HG03045 (cell line): ENCODE measurements around the gene PPP1R18.
"Not testable (repeated sequence)": the region's sequence is repeated elsewhere in the genome, so short reads cannot be mapped to it uniquely, and the experiment has no call there.

Source experiments
- ATAC-seq: cut with Tn5 transposase; IDR thresholded peaks from one replicate; pipeline ENCODE4 v1.9.1; 2021; ENCODE audit warnings: mild to moderate bottlenecking, moderate library complexity; ENCODE audit not compliant: unreplicated experiment

PPP1R18 gene

DNA sequence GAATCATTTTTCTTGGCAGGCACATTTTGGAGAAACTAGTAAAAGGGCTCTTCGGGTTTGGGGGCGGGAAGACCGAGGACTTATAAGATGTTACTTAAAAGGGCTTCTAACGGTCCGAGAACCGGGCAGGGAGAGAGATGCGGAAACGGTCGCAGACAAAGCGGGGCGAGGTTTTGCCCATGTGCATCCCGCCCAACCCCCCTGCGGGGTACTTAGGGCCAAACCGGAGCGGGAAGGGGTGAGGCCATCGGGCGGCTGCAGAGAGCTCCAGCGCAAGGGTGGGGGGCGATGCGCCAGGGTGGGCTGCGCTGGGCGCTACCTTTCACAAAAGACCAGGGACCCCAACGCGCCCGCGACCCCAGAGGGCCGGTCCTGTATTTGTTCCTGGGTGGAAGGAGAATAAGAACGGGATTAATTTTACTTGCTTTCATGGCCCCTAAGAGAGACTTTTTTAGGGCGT lies 34.3 kb upstream of the PPP1R18 start:
- no peak for ATAC-seq

DNA sequence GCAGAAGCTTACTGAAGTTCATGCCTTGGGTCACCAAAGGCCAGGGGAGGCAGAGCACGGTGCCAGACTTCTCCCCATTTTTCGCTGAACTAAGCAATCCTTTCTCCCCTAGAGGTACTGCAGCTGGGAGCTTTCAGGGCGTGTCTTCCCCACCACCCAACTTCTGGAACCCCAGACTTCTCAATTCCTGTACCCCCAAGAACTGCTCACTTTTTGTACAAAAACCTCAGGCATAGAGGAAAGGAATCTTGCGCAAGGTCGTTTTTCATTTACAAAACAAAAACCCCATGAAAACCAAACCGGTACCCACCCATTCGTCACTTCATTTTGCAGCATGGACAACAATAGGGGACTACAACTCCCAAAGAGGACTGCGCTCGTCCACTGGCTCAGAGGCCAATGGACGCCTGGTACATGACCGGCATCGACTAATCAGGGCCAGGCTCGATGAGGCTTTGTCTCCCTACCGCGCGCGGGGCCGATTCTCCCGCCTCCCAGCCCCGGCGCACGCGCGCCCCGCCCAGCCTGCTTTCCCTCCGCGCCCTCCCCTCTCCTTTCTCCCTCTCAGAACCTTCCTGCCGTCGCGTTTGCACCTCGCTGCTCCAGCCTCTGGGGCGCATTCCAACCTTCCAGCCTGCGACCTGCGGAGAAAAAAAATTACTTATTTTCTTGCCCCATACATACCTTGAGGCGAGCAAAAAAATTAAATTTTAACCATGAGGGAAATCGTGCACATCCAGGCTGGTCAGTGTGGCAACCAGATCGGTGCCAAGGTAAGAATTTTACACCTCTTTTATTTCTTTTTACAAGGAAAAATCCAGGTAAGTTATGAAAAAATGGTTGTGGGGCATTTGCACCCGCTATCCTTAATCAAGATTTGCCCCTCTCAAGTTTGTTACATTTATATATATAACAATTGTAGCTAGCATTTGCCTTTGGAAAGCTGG lies 33.6 kb upstream of the PPP1R18 start, which contains the start of gene TUBB:
Gene TUBB (plus strand): TSS at position 562 of the 947 bp plus-strand sequence. CDS start 155 bp downstream, at position 717.
- ATAC-seq = peak; percentile 42

DNA sequence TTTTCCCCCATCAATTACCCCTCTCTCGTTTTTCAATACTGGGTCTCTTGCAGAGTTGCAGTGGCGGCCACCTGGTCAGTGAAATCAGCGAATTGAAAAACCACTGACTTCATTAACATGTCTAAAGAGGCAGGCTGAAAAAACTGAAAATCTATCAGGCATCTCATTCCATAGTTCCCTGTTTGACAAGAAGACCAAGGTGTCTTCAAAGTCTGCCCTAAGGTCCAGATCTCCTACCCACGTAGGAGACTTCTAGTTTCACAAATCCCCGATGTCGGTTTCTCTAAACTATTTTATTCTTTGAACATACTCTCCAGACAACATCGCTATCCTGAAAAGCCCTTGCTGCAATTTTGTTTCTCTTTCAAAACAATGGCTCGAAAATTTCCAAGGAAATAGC lies 32.9 kb upstream of the PPP1R18 start:
- ATAC-seq = no peak

DNA sequence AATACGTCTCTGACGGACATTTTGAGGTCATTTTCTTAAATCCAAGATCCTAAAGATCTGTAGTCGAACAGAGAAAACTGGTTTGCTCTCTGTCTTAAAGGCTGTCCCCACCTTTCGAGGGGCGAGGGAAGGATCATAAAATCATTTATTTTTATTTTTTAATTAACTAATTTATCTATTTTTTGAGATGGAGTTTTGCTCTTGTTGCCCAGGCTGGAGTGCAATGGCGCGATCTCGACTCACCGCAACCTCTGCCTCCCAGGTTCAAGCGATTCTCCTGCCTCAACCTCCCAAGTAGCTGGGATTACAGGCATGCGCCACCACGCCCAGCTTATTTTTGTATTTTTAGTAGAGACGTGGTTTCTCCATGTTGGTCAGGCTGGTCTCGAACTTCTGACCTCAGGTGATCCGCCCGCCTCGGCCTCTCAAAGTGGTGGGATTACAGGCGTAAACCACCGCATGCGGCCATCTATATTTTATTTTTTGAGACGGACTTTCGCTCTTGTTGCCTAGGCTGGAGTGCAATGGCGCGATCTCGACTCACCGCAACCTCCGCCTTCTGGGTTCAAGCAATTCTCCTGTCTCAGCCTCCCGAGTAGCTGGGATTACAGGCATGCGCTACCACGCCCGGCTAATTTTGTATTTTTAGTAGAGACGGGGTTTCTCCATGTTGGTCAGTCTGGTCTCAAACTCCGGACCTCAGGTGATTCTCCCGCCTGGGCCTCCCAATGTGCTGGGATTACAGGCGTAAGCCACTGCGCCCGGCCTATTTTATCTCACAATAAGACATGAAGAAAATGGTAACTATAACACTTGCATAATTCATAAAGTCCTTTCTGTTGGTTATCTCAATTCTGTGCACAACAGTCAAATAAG lies 31.6 kb upstream of the PPP1R18 start:
- not testable (repeated sequence) for ATAC-seq

DNA sequence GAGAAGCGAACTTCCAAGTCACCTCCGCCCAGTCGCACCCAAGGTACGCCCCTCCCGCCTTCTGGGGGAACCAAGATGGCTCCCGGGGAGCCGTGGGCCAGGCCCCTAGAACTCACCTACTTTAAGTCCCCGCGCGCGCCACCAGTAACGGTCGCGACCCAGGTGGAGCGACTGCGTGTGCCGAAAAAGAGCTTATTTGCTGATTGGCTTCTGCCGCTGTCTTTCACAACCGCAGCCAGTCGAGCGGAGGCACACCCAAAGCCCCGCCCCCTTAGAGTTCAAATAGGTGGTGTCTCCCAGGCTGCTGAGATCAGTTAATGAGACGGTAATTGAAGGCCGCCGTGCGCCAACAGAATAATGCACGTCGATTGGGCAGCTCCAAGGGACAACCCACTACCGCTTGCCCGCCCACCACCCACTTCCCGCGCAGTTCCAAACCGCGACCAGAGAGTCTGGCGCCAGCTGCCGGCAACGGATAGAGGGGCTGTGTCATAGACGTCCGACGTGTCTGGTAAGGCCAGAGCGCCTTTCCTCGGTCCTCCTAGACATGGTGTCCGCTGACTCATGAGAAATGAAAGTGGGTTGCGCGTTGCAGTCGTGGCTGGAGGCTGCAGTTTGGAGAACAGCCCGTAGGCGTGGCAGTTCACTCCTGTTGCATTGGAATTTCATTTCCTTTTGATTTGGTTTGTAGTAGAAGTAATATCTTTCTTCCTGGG lies 30.8 kb upstream of the PPP1R18 start, which contains the start of gene MDC1:
Gene MDC1 (minus strand): TSS at position 153 of the 716 bp plus-strand sequence. CDS start 2,106 bp downstream, outside the sequence.
- ATAC-seq = peak; percentile 73

DNA sequence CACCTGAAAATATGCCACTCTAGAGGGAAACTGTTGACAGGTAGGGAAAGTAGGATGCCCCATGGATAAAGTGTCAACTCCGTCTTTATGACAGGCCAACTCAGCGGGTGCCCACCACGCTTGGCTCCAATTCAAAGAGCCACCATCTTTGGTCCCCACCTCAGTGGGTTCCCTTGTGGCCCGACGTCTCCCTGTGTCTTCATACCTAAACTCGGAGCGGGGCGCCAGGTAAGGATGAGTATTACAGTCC lies 30.4 kb upstream of the PPP1R18 start:
- ATAC-seq = no peak

DNA sequence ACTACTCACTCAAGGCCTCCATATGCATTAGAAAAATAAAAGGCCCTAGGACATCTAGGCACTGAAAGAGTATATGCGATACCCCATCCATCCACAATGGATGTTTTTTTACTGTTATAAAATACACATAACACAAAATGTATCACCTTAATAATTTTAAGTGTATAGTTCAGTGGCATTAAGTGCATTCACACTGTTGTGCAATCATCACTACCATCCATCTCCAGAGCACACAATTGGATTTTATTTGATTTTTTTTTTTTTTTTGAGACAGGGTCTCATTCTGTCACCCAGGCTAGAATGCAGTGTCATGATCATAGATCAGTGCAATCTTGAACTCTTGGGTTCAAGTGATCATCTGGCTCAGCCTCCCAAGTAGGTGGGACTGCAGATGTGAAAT lies 27.8 kb upstream of the PPP1R18 start:
- no peak for ATAC-seq

DNA sequence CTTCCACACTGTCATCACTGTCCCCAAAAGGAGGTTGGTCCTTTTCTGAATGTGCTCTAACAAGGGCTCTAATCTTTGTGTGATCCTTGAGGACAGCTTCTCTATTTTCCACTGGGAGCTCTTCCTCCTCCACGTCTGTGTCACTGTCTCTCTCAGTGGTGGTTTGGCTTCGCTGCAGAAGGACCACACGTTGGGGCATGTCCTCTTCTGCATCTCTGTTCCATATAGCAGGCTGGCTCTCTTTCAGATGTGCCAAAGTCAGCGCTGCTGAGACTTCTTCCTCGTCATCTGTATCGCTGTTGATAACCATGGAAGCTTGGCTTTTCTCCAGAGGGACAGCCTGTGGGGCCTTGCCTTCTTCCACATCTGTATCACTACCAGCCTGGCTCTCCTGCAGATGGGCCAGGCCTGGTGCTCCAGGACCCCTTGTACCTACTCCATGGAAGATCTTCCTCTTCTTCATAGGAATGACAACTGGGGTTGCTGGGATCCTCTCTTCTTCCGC lies 26.0 kb upstream of the PPP1R18 start:
- no peak for ATAC-seq

DNA sequence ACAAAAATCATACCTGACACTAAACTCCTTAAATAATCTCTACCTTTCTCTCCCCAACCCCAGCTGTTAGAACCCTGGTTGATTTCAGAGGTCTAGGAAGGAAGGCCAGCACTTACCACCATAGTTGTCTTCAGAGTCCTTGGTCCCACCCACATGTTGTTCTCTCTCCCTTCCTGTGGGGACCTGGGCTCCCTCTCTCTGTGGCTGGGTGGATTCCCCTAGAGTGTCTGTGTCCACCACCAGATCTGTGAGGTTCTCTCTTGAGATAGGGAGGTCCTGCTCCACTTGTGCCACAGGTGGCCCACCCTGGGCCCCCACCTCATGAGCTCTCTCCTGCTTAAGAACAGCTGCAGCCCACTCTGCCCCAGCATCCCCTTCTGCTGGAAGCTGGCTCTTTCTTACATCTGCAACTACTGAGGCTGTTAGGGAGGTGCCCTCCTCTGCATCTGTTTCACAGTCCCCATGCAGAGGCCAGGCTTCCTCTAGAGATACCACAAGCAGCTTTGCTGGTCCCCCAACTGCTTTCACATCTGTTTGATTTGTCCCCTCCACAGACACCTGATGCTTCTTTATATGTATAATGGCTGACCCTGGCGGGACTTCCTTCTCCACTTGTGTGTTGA lies 25.4 kb upstream of the PPP1R18 start:
- no peak for ATAC-seq

DNA sequence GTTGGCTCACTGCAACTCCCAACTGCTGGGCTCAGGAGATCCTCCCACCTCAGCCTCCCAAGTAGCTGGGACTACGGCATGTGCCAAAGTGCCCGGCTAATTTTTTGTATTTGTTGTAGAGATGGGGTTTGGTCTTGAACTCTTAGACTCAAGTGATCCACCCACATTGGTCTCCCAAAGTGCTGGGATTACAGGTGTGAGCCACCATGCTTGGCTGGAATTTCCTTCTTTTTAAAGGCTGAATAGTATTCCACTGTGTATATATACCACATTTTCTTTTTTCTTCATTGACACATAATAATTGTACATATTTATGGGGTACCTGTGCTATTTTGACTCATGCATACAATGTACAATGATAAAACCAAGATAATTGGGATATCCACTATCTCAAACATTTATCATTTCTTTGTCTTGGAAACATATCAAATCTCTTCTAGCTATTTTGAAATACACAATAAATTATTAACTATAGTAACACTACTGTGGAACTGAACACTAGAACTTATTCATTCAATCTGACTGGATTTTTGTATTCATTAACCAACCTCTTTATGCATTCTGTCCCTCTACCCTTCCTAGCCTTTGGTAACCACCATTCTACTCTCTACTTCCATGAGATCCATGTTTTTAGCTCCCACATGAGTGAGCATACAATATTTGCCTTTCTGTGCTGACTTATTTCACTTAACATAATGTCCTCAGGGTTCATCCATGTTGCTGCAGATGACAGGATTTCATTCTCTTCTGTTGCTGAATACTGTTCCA lies 22.8 kb upstream of the PPP1R18 start:
- no peak for ATAC-seq

DNA sequence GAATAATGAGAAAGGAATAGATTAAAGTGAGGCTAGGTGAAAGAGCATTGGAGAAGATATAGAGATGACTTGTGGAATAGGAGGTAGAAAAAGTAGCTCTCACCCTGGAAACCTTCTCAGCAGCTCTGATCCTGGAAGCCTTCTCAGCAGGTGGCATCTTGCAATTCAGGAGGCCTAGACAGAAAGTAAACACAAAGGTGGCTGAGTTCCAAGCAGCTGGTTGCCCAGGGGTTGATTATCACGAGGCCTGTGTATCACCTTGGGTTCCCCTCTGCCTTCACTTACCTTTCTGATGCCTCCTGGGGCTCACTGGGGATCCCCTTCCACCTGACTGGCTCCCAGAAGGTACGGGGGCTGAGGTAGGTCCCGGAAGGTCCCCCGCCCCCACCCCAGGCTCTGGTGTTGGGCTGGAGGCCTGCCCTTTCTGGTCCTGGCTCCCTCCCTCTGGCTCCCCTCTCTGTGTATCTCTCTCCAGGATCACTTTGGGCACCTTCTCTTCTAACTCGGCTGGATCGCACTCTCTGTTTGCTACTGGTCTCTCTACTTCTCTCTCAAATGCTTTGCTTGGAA lies 20.9 kb upstream of the PPP1R18 start:
- ATAC-seq = no peak

DNA sequence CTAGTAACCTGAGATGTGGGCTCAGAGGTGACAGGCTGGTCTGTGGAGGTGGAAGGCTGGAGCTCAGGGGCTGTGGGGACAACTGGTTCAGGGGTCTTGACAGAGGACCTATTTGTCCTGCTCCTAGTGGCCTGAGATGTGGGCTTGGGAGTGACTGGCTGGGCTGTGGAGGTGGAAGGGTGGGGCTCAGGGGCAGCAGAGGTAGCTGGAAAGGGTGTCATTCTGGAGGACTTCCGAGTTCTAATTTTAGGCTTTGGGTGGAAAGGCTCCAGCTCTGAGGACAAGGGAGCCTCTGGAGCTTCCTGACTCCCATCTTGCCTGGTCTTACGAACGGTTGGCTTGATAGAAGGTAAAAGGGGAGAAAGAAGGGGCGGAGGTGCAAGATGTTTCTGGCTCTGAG lies 19.2 kb upstream of the PPP1R18 start:
- no peak for ATAC-seq

DNA sequence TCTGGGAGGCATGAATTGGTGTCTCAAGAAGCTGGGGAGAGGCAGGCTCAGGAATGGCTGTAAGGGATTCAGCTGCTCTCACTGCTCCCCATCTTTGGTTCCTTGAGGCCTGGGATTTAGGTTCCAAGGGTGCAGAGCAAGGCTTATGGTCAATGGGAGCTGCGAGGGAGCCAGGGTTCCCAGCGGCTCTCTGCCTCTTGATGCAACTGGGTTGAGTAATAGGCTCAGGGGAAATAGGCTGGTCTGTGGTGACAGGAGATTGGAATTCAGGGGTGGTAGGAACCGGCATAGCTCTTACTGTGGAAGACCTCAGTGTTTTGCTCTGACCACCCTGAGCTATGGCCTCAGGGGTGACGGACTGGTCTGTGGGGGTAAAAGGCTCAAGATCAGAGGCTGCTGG lies 17.4 kb upstream of the PPP1R18 start:
- ATAC-seq = no peak

DNA sequence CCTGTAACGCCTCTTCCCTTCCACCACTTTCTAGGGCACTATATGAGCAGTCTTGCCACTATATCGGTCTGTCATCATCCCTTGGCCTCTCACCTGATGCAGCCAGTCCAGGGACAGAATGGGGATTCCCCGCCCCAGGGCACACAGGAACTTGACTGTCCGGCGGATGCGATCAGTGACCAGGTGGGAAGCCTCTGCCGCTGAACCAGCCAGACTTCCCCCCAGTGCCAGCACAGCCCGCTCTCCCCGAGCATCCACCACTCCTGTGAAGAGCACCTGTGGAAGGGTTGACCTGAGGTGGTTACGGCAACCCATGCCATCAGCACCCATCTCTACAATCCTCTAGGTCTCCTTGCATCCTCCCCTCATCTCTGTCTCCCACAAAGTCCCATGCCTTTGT lies 16.6 kb upstream of the PPP1R18 start:
- no peak for ATAC-seq

DNA sequence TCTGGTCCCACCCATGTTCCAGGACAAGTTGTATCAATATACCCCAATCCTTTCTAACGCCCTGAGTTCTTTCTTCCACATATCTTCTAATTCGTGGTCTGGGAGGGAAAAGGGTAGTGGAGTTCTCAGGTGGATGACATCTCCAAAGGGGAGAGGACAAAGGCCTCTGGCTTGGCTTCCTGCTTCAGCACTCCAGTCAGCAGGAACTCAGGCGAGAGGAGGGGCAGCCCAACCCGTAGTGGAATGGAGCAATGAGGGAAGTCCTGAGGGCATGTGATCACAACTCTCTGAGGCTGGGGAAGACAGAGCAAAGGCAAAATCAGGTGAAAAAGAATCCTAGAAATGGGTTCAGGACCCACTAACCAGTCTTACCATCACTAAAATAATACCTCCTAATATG lies 13.9 kb upstream of the PPP1R18 start:
- ATAC-seq = no peak

DNA sequence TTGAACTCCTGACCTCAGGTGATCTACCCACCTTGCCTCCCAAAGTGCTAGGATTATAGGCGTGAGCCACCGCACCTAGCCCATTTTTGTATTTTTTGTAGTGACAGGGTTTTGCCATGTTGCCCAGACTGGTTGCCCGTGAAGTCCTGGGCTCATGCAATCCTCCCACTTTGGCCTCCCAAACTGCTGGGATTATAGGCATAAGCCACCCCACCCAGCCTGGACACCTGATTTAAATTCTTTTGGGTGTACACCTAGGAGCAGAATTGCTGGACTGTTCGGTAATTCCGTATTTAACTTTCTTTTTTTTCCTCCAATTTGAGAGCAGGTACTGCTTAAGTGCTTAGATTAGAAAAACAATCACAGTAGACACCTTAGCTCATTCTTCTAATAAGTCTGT lies 10.0 kb upstream of the PPP1R18 start:
- no peak for ATAC-seq

DNA sequence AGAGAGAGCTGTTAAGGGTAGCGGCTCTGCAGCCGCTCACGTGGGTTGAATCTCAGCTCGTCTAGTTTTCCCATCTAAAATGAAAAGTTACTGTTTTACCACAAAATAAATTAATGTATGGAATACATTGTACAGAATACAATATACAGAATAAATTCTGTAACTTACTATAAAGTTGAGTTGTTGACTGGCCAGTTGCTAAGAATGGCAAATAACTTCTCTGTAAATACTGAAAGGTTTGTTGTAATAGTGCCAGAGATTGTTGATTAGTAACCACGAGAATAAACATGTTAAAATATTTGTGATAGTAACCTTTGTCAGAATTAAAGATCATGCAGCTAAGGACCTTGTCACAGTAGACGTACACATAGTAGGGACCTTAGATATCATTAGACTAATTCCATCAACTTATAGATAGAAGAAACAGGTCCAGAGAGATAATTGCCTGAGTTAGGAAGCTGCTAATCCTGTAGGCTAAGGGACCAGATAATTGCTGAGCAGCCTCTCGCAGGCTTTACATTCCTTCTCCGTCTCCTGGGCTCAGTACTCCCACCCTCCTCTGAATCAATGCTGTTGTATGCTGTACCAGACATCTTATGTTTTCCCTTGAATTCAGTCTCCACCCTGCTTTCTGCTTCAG lies 4.9 kb upstream of the PPP1R18 start:
- no peak for ATAC-seq

DNA sequence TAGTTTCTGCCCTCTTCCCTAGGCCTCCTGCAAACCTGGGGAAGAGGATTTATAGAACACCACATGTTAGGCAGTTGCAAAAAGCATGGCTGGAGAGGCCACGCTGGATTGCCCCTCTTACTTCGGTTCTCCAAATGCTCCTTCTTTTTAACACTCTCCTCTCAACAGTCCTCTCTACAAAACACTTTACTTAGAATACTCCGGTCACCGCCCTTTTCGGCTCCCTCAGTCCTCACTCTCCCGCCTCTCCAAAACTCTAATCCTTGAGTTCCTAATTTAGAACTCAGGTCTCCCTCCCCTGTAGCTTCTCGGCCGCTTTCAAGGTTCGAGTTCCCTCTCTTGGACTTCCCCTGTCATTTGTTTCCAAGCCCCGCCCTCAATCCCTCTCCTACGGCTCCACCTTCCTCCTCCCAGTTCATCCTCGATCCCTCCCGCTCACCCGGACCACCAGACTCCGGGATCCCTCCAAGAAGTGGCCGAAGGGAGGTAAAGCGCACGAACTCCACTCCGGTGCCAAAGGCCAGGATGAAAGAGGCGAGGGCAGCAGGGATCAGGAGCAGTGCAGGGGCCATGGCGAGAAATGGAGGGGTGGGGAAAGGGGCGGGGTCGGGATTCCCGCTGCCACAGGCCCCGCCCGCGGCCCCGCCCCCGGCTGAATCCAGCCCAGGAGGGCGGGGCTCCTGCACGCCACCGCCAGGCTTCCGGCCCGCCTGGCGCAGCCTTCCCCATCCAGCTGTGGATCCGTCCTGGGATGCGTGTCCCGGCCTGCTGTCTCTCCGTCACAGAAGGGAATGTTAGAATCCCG lies 4.2 kb upstream of the PPP1R18 start, which contains the start of gene NRM:
Gene NRM (minus strand): TSS at position 582 of the 805 bp plus-strand sequence. CDS start 10 bp downstream, at position 572.
- ATAC-seq = peak; percentile 32
